Brain pericyte (primary cell): ENCODE measurements around the gene RPA1.
"Not testable (repeated sequence)": the region's sequence is repeated elsewhere in the genome, so short reads cannot be mapped to it uniquely, and the experiment has no call there.

ENCODE experiments used
- DNase-seq: peaks from one replicate; pipeline ENCODE4 v3.0.0-alpha.2; 2012; ENCODE audit warnings: low read depth, low spot score

The RPA1 gene

GRCh38 chr17:1829592-1830257 is at the start of gene RPA1, which contains the start of gene SMYD4:
Gene RPA1, plus strand, starts transcription at chr17:1830005. Its CDS starts 89 bp downstream, at chr17:1830094.
Gene SMYD4, minus strand, starts transcription at chr17:1829902. Its CDS starts 1,908 bp downstream, at chr17:1827994.
- peak; percentile 30 for DNase-seq

GRCh38 chr17:1782171-1782567 is 47.6 kb upstream of the RPA1 start:
- DNase-seq = no peak

GRCh38 chr17:1783271-1783670 is 46.5 kb upstream of the RPA1 start:
- DNase-seq = no peak

GRCh38 chr17:1783834-1784611 is 45.8 kb upstream of the RPA1 start:
- no peak for DNase-seq

- DNase-seq = no peak
These were observed 43.9 kb upstream of the RPA1 start for GRCh38 chr17:1785930-1786329.

- no peak for DNase-seq
These were observed 43.1 kb upstream of the RPA1 start for GRCh38 chr17:1786708-1787107.

GRCh38 chr17:1787301-1787902 is 42.4 kb upstream of the RPA1 start:
- DNase-seq = peak; percentile 56

GRCh38 chr17:1789936-1790335 is 39.9 kb upstream of the RPA1 start:
- DNase-seq = no peak

GRCh38 chr17:1792495-1793446 is 37.0 kb upstream of the RPA1 start:
- DNase-seq = no peak

- DNase-seq = no peak
These were observed 36.4 kb upstream of the RPA1 start for GRCh38 chr17:1793447-1793806.

GRCh38 chr17:1796800-1797199 is 33.0 kb upstream of the RPA1 start:
- DNase-seq = no peak

- DNase-seq = no peak
These were observed 32.5 kb upstream of the RPA1 start for GRCh38 chr17:1797323-1797722.

- DNase-seq = not testable (repeated sequence)
These were observed 32.0 kb upstream of the RPA1 start for GRCh38 chr17:1797846-1798245.

GRCh38 chr17:1800240-1800639 is 29.6 kb upstream of the RPA1 start:
- no peak for DNase-seq

- no peak for DNase-seq
These were observed 29.1 kb upstream of the RPA1 start for GRCh38 chr17:1800712-1801111.

GRCh38 chr17:1802429-1802828 is 27.4 kb upstream of the RPA1 start:
- no peak for DNase-seq

- no peak for DNase-seq
These were observed 26.5 kb upstream of the RPA1 start for GRCh38 chr17:1803280-1803679.

GRCh38 chr17:1807890-1808289 is 21.9 kb upstream of the RPA1 start:
- DNase-seq = no peak

- no peak for DNase-seq
These were observed 21.2 kb upstream of the RPA1 start for GRCh38 chr17:1808644-1809043.

GRCh38 chr17:1809815-1810214 is 20.0 kb upstream of the RPA1 start:
- not testable (repeated sequence) for DNase-seq

- no peak for DNase-seq
These were observed 19.2 kb upstream of the RPA1 start for GRCh38 chr17:1810450-1811103.
